Activated CD8-positive, alpha-beta memory T cell treated with anti-CD3 and anti-CD28 coated beads, Interleukin-2, amount 50 U/mL, for 1 hour (primary cell): Measurements from ENCODE around the gene WDR82.
"Not testable (repeated sequence)": the region's sequence is repeated elsewhere in the genome, so short reads cannot be mapped to it uniquely, and the experiment has no call there.

Experiments
- DNase-seq: peaks from one replicate; pipeline ENCODE4 v3.0.0-alpha.2; 2020; ENCODE audit errors: extremely low read depth

The WDR82 gene

GRCh38 chr3:52289338-52289746, 10.9 kb upstream of the WDR82 start:
- DNase-seq, result no peak

DNA sequence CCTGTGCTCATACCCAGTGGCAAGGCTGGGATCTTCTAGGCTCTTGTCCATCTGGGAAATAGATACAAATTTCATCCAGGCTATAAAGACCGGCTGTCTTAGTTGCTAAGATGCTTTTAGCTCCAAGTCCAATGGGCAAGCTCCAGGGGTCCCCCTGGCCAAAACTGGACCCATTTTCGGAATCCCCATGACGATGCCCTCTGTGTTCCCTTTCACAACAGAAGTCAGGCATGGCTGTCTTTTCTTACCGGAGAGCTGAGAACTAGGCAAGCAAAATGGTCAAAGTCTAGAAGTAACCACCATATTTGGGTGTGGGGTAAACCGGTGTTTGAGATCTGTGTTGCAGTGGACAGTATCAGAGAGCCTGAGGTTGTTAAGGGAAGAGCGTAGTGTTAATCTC, 10.2 kb upstream of the WDR82 start:
- DNase-seq, result no peak

DNA sequence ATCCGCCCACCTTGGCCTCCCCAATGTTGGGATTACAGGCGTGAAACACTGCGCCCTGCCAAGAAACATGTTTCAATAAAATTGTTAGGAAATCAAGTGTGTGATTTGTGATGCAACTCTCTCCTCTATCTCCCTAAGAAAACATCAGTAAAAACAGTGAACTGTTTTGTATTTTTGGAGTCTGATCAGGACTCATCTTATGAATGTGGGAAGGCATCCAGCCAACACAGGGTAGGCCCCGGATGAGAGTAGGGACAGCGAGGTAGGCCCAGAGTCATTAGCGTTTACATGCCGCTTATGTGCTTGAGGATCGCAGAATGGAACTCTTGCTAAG, 8.3 kb upstream of the WDR82 start:
- no peak for DNase-seq

GRCh38 chr3:52284051-52284450, 5.6 kb upstream of the WDR82 start:
- DNase-seq, result not testable (repeated sequence)

DNA sequence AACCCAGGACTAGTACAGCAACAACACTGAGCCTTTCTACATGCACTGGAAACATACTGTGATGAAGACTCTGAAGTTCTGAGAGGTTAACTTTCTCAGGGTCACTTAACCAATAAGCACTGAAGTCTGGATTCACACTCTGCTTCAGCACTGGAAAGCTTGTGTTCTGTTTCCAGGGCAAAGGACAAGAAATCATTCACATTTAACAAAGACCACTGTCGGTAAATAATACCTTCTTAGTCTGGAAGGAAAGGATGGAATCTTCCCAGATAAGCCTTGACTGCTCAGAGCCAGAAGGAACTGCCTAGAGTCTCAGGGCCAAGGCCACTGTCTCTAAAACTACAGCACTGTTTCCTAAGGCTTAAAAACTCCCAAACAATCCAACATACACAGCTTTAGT, 4.9 kb upstream of the WDR82 start:
- DNase-seq, result no peak

DNA sequence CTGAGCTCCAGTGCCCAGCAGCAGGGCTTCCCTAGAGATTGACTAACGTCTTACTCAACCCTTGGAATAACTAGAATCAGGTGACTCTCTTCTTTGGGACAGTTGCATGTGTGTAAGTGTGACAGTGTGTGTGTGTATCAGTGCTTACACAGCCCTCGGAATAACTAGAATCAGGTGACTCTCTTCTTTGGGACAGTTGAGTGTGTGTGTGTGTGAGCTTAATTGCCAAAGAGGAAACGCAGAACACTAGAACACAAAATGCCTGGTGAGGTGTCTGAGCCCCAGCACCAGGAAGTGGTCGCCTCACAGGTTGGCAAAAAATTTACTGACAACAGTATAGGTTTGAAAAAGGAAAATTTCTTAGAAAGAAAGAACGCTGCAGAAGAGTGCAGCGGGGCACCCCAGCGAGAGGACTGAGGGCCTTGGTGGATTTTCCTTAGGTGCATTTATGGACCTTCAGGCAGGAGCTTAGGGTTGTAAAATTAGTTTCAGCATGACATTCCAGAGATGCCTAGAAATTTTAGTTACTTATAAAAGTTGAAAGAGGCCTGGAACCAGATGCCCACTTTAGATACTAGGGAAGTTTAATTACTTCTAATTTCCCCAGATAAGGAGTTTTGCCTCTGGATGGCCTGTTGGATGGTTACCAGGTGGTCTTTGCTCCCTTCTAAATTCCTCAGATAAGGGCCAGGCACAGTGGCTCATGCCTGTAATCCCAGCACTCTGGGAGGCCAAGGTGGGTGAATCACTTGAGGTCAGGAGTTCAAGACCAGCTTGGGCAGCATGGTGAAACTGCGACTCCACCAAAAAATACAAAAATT, 3.7 kb upstream of the WDR82 start:
- DNase-seq, result no peak

- no peak for DNase-seq
Observed at GRCh38 chr3:52280050-52280461, 1.6 kb upstream of the WDR82 start.

DNA sequence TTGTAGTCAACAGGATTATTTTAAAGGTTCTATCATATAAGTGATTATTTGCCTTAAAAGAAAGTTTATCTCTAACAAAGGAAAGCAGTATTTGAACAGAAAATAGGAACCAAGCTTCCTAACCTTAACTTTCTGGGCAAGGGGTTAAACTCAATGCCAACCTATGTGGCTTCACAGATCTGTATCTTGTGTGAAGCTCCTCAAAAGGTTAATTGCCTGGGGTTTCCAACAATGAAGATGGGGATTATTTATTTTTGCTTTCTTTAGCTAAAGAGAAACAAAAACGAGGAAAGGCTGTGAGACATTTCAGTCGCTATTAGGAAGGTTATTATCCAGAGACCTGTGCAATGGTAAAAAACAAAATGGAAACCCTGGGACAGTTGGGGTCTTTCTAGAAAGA, 1.1 kb upstream of the WDR82 start:
- no peak for DNase-seq

- no peak for DNase-seq
Observed at GRCh38 chr3:52277972-52278509, 408 bp downstream of the WDR82 start.

DNA sequence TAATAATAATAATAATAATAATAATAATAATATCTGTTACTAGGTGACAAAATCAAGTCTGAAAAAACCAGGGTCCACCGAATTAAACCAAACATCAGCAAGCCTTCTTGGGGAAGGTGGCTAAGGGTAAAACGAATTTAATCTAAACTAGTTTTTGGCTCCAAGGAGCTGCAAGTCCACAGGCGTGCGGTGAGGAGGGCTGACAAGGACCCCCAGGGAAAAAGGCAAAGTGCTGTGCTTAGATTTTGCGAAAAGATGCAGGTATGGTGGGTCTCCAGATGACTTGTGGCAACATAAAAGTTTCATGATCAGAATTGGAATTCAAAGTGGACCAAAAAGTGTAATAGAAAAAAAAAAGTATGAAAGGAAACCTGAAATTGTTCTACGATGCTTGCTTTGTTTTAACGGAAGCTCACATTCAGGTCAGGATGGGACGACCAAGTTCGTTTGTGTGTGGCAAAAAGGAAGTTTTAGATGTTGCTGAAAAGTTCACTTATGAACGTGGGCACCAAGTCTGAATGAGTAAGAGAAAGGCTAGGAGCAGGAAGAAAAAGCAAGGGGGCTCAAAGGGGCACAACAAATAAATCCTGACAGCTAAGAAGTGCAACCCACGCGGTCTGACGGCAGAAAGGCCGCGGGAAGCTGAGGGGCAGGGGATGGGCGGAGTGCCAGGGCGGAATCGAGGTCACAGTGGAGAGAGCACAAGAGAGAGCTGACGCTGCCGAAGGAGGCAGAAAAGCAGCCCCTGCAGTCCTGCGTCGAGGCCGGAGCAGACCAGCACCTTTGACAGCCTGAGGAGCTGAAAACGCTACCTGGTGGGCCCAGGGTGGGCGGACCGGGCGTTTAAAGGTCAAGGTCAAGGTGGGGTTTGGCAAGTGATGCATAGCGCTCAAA, 1.1 kb downstream of the WDR82 start:
- no peak for DNase-seq

DNA sequence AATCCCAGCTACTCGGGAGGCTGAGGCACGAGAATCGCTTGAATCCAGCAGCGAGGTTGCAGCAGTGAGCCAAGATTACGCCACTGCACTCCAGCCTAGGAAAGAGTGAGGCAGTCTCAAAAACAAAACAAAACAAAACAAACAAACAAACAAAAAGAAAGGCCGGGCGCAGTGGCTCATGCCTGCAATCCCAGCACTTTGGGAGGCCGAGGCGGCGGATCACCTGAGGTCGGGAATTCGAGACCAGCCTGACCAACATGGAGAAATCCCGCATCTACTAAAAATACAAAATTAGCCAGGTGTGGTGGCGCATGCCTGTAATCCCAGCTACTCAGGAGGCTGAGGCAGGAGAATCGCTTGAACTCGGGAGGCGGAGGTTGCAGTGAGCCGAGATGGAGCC, 3.7 kb downstream of the WDR82 start:
- DNase-seq, result not testable (repeated sequence)

DNA sequence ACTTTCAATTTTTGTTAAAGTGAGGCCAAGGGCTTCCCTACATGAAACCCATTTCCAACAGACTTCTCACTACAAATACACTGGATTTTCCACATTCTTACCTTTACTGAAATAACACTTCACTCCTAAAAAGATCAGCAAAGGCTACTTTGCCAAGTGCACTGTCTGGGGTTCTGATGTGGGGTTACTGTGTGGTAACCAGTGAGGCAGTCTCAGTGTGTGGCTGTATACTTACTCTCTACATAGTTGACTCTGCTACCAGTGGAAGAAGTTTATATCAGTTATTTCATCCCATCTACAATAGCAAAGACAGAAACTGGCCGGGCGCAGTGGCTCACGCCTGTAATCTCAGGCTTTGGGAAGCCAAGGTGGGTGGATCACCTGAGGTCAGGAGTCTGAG, 5.6 kb downstream of the WDR82 start:
- DNase-seq, result no peak

DNA sequence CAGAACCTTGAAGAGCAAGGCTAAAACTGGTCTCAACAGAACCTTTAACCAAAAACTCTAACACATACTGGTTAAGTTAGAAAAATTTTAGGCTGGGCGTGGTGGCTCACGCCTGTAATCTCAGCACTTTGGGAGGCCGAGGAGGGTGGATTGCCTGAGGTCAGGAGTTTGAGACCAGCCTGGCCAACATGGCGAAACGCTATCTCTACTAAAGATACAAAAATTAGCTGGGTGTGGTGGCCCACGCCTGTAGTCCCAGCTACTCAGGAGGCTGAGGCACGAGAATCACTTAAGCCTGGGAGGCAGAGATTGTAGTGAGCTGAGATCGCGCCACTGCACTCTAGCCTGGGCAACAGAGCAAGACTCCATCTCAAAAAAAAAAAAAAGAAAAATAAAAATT, 6.3 kb downstream of the WDR82 start:
- not testable (repeated sequence) for DNase-seq

DNA sequence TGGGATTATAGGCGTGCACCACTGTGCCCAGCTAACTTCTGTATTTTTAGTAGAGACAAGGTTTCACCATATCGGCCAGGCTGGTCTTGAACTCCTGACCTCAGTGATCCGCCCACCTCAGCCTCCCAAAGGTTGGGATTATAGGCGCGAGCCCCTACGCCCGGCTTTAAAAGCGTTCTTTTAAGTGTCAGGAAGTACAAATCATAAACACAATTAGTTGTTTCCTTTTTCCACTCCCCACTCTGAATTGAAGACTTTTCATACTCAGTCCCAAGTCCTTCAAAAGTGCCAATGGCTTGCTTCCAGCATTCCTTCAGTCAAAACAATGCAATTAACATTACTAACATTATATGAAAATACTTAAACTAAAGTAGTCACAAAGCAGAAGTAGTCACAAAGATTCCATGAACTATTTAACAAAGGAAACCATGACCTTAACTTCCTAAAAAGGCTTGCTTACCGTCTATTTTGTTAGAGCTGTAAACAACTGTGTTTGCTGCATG, 8.1 kb downstream of the WDR82 start:
- no peak for DNase-seq

DNA sequence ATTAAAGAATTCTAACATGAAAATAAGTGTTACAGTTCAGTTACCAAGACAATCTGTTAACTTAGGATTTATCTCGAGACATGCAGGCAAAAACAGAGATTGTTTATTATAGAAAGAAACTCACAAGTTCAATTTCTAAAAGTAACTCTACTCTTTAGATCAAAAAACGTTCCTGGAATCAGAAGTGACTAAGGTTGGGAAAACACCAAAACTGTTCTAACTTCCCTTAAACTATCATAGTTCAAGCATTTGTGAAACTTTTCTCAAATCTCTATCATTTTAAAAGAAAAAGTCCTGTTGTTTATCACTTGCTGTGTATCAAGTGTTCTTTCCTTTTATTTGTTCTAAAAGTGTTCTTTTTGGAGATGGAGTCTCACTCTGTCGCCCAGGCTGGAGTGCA, 8.7 kb downstream of the WDR82 start:
- DNase-seq, result no peak

DNA sequence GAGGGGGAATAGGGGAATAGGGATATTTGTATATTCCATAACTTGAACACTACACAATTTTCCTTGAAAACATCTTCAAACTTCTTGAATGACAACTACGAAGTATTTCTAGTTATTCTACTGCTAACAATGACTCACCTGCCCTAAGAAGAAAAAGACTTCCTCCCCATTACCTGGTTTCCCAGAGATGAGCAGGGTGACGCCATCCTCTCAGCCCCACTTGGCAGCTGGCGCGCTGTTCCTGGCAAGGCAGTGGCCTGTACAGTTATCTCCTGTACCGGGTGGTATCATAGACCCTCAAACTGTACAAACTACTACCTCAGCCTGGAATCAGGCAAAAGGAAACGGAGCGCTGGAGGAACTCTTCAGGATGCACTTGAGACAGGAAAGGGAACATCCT, 10.4 kb downstream of the WDR82 start:
- DNase-seq, result no peak

GRCh38 chr3:52265387-52265786, 13.1 kb downstream of the WDR82 start:
- no peak for DNase-seq

DNA sequence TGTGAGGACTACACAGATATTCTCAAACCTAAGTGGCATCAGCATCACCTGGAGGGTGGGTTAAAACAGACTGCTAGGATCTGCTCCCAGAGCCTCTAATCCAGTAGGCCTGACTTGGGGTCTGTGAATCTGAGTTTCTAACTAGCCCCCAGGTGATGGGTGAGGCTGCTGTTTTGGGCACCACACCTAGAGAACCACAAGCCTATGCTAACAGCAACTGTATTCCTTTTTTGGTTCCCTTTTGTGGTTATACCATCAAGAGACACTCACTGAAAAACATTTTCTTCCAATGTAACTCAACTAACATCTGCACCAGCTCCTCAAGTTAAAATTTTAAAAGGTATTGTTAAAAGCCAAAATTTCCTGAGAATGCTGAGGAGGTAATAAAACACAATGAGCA, 16.0 kb downstream of the WDR82 start:
- DNase-seq, result no peak

DNA sequence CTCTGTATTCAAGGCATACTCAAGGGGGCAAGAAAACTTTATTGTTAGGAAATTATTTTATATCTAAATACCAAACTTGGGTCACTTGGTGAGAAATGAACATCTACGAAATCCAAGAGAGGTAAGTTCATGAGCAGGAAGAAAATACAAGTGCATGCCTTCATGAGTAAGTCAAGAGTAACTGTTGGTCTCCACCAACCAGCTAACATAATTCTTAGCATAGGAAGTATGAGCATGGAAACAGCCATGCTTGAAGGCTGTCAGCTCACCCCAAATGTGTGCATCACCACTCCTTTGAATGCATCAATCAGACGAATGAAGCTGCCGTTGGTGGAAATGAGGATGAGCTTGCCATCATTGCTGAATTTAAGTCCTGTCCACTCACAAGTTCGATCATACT, 19.0 kb downstream of the WDR82 start:
- DNase-seq, result no peak

- no peak for DNase-seq
Observed at GRCh38 chr3:52259035-52259434, 19.4 kb downstream of the WDR82 start.

GRCh38 chr3:52257911-52258310, 20.5 kb downstream of the WDR82 start:
- DNase-seq, result no peak

- no peak for DNase-seq
Observed at GRCh38 chr3:52256622-52257021, 21.8 kb downstream of the WDR82 start.

DNA sequence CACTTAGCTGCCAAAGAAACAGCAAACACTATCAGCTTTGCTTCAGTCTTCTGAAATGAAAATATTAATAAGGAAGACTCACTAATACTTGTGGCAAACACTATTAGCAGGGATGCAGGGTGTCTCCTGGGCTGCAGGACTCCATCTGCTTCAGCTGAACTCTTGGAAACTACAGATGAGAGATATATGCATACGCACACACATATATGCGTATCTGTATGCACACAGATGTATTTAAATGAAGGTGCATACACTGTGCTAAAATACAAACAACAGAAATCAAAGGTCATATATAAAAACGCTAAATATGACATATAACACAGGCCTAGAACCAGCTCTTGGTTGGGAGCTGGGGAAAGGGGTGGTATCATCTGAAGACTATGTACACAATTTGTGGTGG, 22.3 kb downstream of the WDR82 start:
- no peak for DNase-seq
